ENCODE data around the gene CD300H.
"Not testable (repeated sequence)": the region's sequence is repeated elsewhere in the genome, so short reads cannot be mapped to it uniquely, and the experiment has no call there.

Gene CD300H

GRCh38 chr17:74520790-74521480 is 46.4 kb downstream of the CD300H start:
- TF ChIP-seq ZNF274 (IDR thresholded peaks at IDR 0.05; ENCODE audit: low read depth, low read length) = no peak
- H3K4me3 ChIP-seq (ENCODE audit: low read length) = no peak overlapping the region

DNA sequence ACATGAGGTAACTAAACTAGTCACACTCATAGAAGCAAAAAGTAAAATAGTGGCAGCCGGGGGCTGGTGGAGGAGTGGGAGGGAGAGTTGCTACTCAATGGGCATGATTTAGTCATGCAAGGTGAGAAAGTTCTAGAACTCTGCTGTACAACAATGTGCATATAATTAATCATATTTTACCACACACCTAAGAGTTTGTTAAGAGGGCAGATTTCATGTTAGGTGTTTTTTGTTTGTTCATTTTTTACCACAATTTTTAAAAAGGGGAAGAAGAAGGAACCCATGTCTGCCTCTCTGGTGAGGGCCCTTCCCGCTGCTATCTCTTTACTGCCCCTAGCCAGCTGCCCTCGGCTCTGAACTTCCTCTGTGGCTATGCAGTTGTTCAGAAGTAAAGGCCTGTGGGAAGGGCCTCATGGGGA is 47.3 kb downstream of the CD300H start:
- no peak for TF ChIP-seq ZNF274 (IDR thresholded peaks at IDR 0.05; ENCODE audit: low read depth, low read length)
- no peak overlapping the region for H3K4me3 ChIP-seq (ENCODE audit: low read length)

DNA sequence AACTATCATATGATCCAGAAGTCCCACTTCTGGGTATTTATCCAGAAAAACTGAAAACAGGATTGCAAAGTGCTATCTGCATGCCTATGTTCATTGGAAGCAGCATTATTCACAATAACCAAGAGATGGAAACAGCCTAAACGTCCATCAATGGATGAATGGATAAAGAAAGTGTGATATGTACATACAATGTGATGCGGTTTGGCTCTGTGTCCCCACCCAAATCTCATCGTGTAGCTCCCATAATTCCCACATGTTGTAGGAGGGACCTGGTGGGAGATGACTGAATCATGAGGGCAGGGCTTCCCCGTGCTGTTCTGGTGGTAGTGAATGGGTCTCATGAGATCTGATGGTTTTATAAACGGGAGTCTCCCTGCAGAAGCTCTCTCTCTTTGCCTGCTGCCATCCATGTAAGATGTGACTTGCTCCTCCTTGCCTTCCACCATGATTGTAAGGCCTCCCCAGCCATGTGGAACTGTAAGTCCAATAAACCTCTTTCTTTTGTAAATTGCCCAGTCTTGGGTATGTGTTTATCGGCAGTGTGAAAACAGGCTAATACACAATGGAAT is 48.8 kb downstream of the CD300H start:
- not testable (repeated sequence) for H3K4me3 ChIP-seq (ENCODE audit: low read length)

DNA sequence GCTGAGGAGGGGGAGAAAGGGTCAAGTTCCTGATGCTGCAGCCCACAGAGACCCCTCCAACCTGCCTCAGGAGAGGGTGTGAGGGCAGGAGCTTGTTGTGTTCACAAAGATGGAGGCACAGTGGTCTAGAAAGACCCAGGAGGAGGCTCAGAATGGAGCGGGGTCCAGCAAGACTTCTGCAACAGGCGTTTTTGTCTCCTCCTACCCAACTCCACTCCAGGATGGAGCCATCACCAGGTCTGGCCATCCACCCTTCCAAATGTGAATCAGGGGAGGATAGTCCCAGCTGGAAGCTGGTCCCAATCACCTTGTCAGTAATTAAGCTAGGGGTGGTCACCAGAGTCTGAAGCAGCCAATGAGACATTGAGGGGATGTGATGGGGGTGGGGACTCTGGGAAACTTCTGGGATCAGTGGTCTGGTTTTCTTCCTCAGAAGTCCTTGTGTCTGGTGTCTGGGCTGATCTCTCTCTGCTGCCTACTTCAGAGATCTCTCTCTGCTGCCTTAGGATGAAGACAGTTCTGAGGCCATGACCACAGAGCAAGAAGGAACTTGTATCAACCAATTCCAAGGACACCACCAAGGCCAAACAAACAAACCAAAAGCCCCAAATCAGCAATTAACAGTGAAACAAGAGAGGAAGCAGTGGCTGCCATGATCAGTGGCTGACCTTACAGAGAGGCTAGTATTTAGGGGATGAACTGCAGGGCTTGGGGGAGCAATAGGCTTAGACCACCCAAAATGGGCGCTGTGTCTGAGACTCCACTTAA is 50.6 kb downstream of the CD300H start:
- no peak for TF ChIP-seq ZNF274 (IDR thresholded peaks at IDR 0.05; ENCODE audit: low read depth, low read length)

GRCh38 chr17:74515941-74516340 is 51.4 kb downstream of the CD300H start:
- TF ChIP-seq ZNF274 (IDR thresholded peaks at IDR 0.05; ENCODE audit: low read depth, low read length) = no peak
- H3K4me3 ChIP-seq (ENCODE audit: low read length) = no peak overlapping the region

More for the DNA sequence above, 50.6 kb downstream of the CD300H start:
- no peak overlapping the region for H3K4me3 ChIP-seq (ENCODE audit: low read length)

GRCh38 chr17:74514632-74515334 is 52.5 kb downstream of the CD300H start:
- TF ChIP-seq ZNF274 (IDR thresholded peaks at IDR 0.05; ENCODE audit: low read depth, low read length) = no peak
- H3K4me3 ChIP-seq (ENCODE audit: low read length) = no peak overlapping the region

GRCh38 chr17:74513987-74514631 is 53.2 kb downstream of the CD300H start:
- H3K4me3 ChIP-seq (ENCODE audit: low read length) = no peak overlapping the region
- no peak for TF ChIP-seq ZNF274 (IDR thresholded peaks at IDR 0.05; ENCODE audit: low read depth, low read length)

- no peak for TF ChIP-seq ZNF274 (IDR thresholded peaks at IDR 0.05; ENCODE audit: low read depth, low read length)
- no peak overlapping the region for H3K4me3 ChIP-seq (ENCODE audit: low read length)
Measured at GRCh38 chr17:74512624-74513091, 54.7 kb downstream of the CD300H start.

DNA sequence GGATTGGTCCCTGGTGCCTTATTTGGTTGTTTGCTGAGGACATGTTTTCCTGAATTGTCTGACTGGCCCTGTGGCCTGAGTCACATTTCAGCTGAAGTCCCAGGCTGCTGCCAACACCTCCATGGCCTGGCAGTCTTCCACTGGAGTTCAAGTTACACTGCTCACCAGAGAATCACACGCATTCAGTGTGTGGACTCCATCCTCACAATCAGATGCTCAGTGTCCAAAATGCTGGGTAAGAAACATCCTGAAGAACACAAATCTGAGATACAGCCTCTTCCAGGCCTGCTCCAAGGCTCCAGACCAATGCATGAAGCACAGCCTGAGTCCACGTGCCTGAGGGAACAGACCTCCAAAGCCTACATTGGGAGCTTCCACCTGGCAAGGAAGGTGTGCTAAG is 55.3 kb downstream of the CD300H start:
- TF ChIP-seq ZNF274 (IDR thresholded peaks at IDR 0.05; ENCODE audit: low read depth, low read length) = no peak
- H3K4me3 ChIP-seq (ENCODE audit: low read length) = no peak overlapping the region
